Effector memory CD4-positive, alpha-beta T cell (primary cell): ENCODE data around the gene ARID5B.

Experiments
- DNase-seq, 3 donors: peaks; one replicate each; pipeline ENCODE4 v3.0.0-alpha.2; 2020
- H3K27ac ChIP-seq: 2 replicates; pipeline ENCODE4 v1.7.0; 2013; ENCODE audit warnings: mild to moderate bottlenecking, low read length, moderate library complexity; ENCODE audit not compliant: insufficient read depth, poor library complexity, severe bottlenecking
- H3K27me3 ChIP-seq: replicated peaks from 2 replicates; pipeline ENCODE4 v1.7.0; 2013; ENCODE audit warnings: mild to moderate bottlenecking, low read length; ENCODE audit not compliant: insufficient read depth, control insufficient read depth, poor library complexity, severe bottlenecking
- H3K36me3 ChIP-seq: 2 replicates; pipeline ENCODE4 v1.7.0; 2013; ENCODE audit warnings: mild to moderate bottlenecking, low read length, moderate library complexity; ENCODE audit not compliant: control insufficient read depth, insufficient read depth
- H3K4me1 ChIP-seq: 2 replicates; pipeline ENCODE4 v1.7.0; 2013; ENCODE audit warnings: low read length, mild to moderate bottlenecking; ENCODE audit not compliant: control insufficient read depth, insufficient read depth, poor library complexity, severe bottlenecking
- H3K4me3 ChIP-seq: 2 replicates; pipeline ENCODE4 v1.7.0; 2013; ENCODE audit warnings: low read length, low read depth, mild to moderate bottlenecking; ENCODE audit not compliant: insufficient read depth, poor library complexity, severe bottlenecking
- H3K9me3 ChIP-seq: 2 replicates; pipeline ENCODE4 v1.7.0; 2013; ENCODE audit warnings: mild to moderate bottlenecking, low read length, moderate library complexity; ENCODE audit not compliant: control insufficient read depth

The ARID5B gene

GRCh38 chr10:62037890-62038608 is 136.6 kb downstream of the ARID5B start:
- Histone ChIP-seq H3K27ac (peak overlapping the region; percentile 41), H3K27me3 (no peaks in the 10 kb centered on the region), H3K9me3 (no peaks in the 10 kb centered on the region), H3K4me1 (peaks cover 14% of the 10 kb centered on the region), H3K36me3 (no peaks in the 10 kb centered on the region), H3K4me3 (no peak overlapping the region)
- no peak for DNase-seq

- Histone ChIP-seq H3K4me1 (peaks cover 20% of the 10 kb centered on the region), H3K27me3 (no peaks in the 10 kb centered on the region), H3K27ac (peak overlapping the region; percentile 41), H3K4me3 (peak overlapping the region; percentile 33), H3K9me3 (no peaks in the 10 kb centered on the region), H3K36me3 (no peaks in the 10 kb centered on the region)
- DNase-seq: peak; percentile 47 to 64 (median 57)
These were observed 137.2 kb downstream of the ARID5B start for GRCh38 chr10:62038609-62039190.

- H3K9me3 ChIP-seq: no peaks in the 10 kb centered on the region
- H3K4me3 ChIP-seq: no peak overlapping the region
- no peak overlapping the region for H3K27ac ChIP-seq
- no peaks in the 10 kb centered on the region for H3K36me3 ChIP-seq
- no peaks in the 10 kb centered on the region for H3K27me3 ChIP-seq
- H3K4me1 ChIP-seq: peaks cover 24% of the 10 kb centered on the region
- no peak for DNase-seq
These were observed 138.5 kb downstream of the ARID5B start for GRCh38 chr10:62039954-62040353.

GRCh38 chr10:62040881-62041280 is 139.4 kb downstream of the ARID5B start:
- Histone ChIP-seq H3K4me3 (no peak overlapping the region), H3K36me3 (no peaks in the 10 kb centered on the region), H3K27ac (no peak overlapping the region), H3K4me1 (peaks cover 28% of the 10 kb centered on the region), H3K9me3 (no peaks in the 10 kb centered on the region), H3K27me3 (no peaks in the 10 kb centered on the region)
- no peak for DNase-seq

GRCh38 chr10:62043421-62044021 is 142.0 kb downstream of the ARID5B start:
- Histone ChIP-seq H3K36me3 (no peaks in the 10 kb centered on the region), H3K9me3 (no peaks in the 10 kb centered on the region), H3K4me3 (no peak overlapping the region), H3K27me3 (no peaks in the 10 kb centered on the region), H3K4me1 (peaks cover 49% of the 10 kb centered on the region), H3K27ac (no peak overlapping the region)
- no peak for DNase-seq

- H3K4me1 ChIP-seq: peaks cover 41% of the 10 kb centered on the region
- no peak overlapping the region for H3K4me3 ChIP-seq
- H3K9me3 ChIP-seq: no peaks in the 10 kb centered on the region
- no peaks in the 10 kb centered on the region for H3K36me3 ChIP-seq
- peak overlapping the region; percentile 87 for H3K27ac ChIP-seq
- no peaks in the 10 kb centered on the region for H3K27me3 ChIP-seq
- no peak for DNase-seq
These were observed 143.1 kb downstream of the ARID5B start for GRCh38 chr10:62044566-62044965.

- H3K4me1 ChIP-seq: peaks cover 41% of the 10 kb centered on the region
These were observed 144.4 kb downstream of the ARID5B start for GRCh38 chr10:62045765-62046521.

GRCh38 chr10:62046522-62047227 is 145.2 kb downstream of the ARID5B start:
- Histone ChIP-seq H3K4me3 (peak overlapping the region; percentile 33), H3K4me1 (peaks cover 41% of the 10 kb centered on the region)

More at GRCh38 chr10:62045765-62046521, 144.4 kb downstream of the ARID5B start:
- Histone ChIP-seq H3K4me3 (no peak overlapping the region), H3K36me3 (no peaks in the 10 kb centered on the region), H3K9me3 (no peaks in the 10 kb centered on the region), H3K27me3 (no peaks in the 10 kb centered on the region), H3K27ac (peak overlapping the region; percentile 87)
- DNase-seq: no peak

GRCh38 chr10:62047228-62047892 is 145.9 kb downstream of the ARID5B start:
- H3K4me1 ChIP-seq: peaks cover 45% of the 10 kb centered on the region
- H3K27ac ChIP-seq: peak overlapping the region; percentile 87
- DNase-seq: no peak
- H3K9me3 ChIP-seq: no peaks in the 10 kb centered on the region
- H3K36me3 ChIP-seq: peaks cover 4% of the 10 kb centered on the region
- H3K27me3 ChIP-seq: no peaks in the 10 kb centered on the region
- H3K4me3 ChIP-seq: peak overlapping the region; percentile 33

More at GRCh38 chr10:62046522-62047227, 145.2 kb downstream of the ARID5B start:
- Histone ChIP-seq H3K36me3 (no peaks in the 10 kb centered on the region), H3K9me3 (no peaks in the 10 kb centered on the region), H3K27me3 (no peaks in the 10 kb centered on the region), H3K27ac (peak overlapping the region; percentile 87)
- no peak for DNase-seq
